IMR-90 (cell line): ENCODE data around the gene GPR17. TPM values are rescaled to one million over a fixed set of nuclear protein-coding genes. Genes with fewer than 3 reads are reported as not detected.

Source experiments
- ATAC-seq: fragments of 200-7000 bp; cut with Tn5 transposase; 2 replicates; pipeline ENCODE4 v1.9.1; 2020; ENCODE audit warnings: low read depth, mild to moderate bottlenecking, moderate library complexity
- BruUV-seq: library from RNA; stranded (reverse); fragments of 400-500 nt; replicated peaks from 2 replicates; lab custom pipeline; 2021; lab: Mats Ljungman, UMichigan
- CTCF ChIA-PET: fragments of 300-600 bp; formaldehyde crosslinking; extraction: SDS; loops from one replicate; lab custom pipeline; 2021; ENCODE audit warnings: antibody characterized with exemption; lab: Yijun Ruan, JAX
- POLR2A ChIA-PET: fragments of 300-600 bp; sonication (Branson Sonifier 250); formaldehyde crosslinking; loops from one replicate; lab custom pipeline; 2022; ENCODE audit warnings: antibody characterized with exemption; ENCODE audit not compliant: unreplicated experiment; lab: Charles Lee
- DNase-seq: peaks from one replicate; pipeline ENCODE4 v3.0.0; 2013
- H2AFZ ChIP-seq: replicated peaks from 2 replicates; pipeline ENCODE3; 2013; ENCODE audit warnings: low read length, mild to moderate bottlenecking; ENCODE audit not compliant: poor library complexity
- H2AK5ac ChIP-seq: 2 replicates; pipeline ENCODE4 v1.6.1; 2013; ENCODE audit warnings: low read depth, low read length, inconsistent platforms
- H2AK9ac ChIP-seq: replicated peaks from 2 replicates; pipeline ENCODE3; 2013; ENCODE audit warnings: mild to moderate bottlenecking, low read depth, low read length, moderate library complexity; ENCODE audit not compliant: poor library complexity
- H2BK120ac ChIP-seq: 2 replicates; pipeline ENCODE4 v1.6.1; 2013; ENCODE audit warnings: low read depth, low read length, inconsistent platforms
- H2BK15ac ChIP-seq: 3 replicates; pipeline ENCODE4 v1.6.1; 2013; ENCODE audit warnings: low read depth, low read length, inconsistent platforms
- H2BK20ac ChIP-seq: 2 replicates; pipeline ENCODE4 v1.6.1; 2013; ENCODE audit warnings: low read depth, mild to moderate bottlenecking, inconsistent platforms, low read length, moderate library complexity
- H2BK5ac ChIP-seq: 2 replicates; pipeline ENCODE4 v1.6.1; 2013; ENCODE audit warnings: mild to moderate bottlenecking, low read depth, low read length, inconsistent platforms; ENCODE audit not compliant: poor library complexity, severe bottlenecking
- H3K14ac ChIP-seq: replicated peaks from 2 replicates; pipeline ENCODE4 v1.6.1; 2013; ENCODE audit warnings: low read depth, low read length, inconsistent platforms
- H3K18ac ChIP-seq: 2 replicates; pipeline ENCODE4 v1.6.1; 2013; ENCODE audit warnings: low read depth, low read length, control low read depth
- H3K23ac ChIP-seq: 2 replicates; pipeline ENCODE4 v1.6.1; 2013; ENCODE audit warnings: low read depth, low read length, inconsistent platforms
- H3K27ac ChIP-seq: 2 replicates; pipeline ENCODE4 v1.5.1; 2013; ENCODE audit warnings: mild to moderate bottlenecking, control low read depth, low read length; ENCODE audit not compliant: insufficient read depth
- H3K27me3 ChIP-seq: 2 replicates; pipeline ENCODE4 v1.6.1; 2013; ENCODE audit warnings: low read length; ENCODE audit not compliant: control insufficient read depth, insufficient read depth
- H3K36me3 ChIP-seq: 2 replicates; pipeline ENCODE4 v1.6.1; 2013; ENCODE audit warnings: low read length, mixed read lengths; ENCODE audit not compliant: control insufficient read depth, insufficient read depth
- H3K4ac ChIP-seq: 2 replicates; pipeline ENCODE4 v1.6.1; 2013; ENCODE audit warnings: low read depth, low read length, inconsistent platforms
- H3K4me1 ChIP-seq: 2 replicates; pipeline ENCODE4 v1.6.1; 2013; ENCODE audit warnings: low read length, mixed read lengths; ENCODE audit not compliant: control insufficient read depth, insufficient read depth
- H3K4me2 ChIP-seq: 2 replicates; pipeline ENCODE4 v1.6.1; 2013; ENCODE audit warnings: low read depth, mild to moderate bottlenecking, control low read depth, low read length, moderate library complexity
- H3K4me3 ChIP-seq: 2 replicates; pipeline ENCODE4 v1.5.1; 2013; ENCODE audit warnings: low read depth, mild to moderate bottlenecking, control low read depth, low read length, moderate library complexity; ENCODE audit not compliant: insufficient read depth
- H3K56ac ChIP-seq: 2 replicates; pipeline ENCODE4 v1.6.1; 2013; ENCODE audit warnings: low read length, inconsistent platforms; ENCODE audit not compliant: insufficient read depth; ENCODE audit errors: extremely low read depth
- H3K79me1 ChIP-seq, 2 experiments: 2 replicates each; pipeline ENCODE4 v1.6.1; 2013; ENCODE audit warnings: low read length in 2 of 2, inconsistent platforms in 1 of 2, low read depth in 1 of 2
- H3K9ac ChIP-seq: 2 replicates; pipeline ENCODE4 v1.6.1; 2013; ENCODE audit warnings: low read depth, low read length, control low read depth
- H3K9me1 ChIP-seq: 2 replicates; pipeline ENCODE4 v1.6.1; 2013; ENCODE audit warnings: low read length, inconsistent platforms; ENCODE audit not compliant: insufficient read depth
- H3K9me3 ChIP-seq: 2 replicates; pipeline ENCODE4 v1.6.1; 2013; ENCODE audit warnings: low read length; ENCODE audit not compliant: control insufficient read depth, insufficient read depth
- H4K20me1 ChIP-seq: 2 replicates; pipeline ENCODE4 v1.6.1; 2013; ENCODE audit warnings: low read length, inconsistent platforms; ENCODE audit not compliant: insufficient read depth
- H4K5ac ChIP-seq: 2 replicates; pipeline ENCODE4 v1.6.1; 2013; ENCODE audit warnings: mild to moderate bottlenecking, low read depth, low read length, control low read depth
- H4K8ac ChIP-seq, 2 experiments: 2 replicates each; pipeline ENCODE4 v1.6.1; 2013; ENCODE audit warnings: low read depth in 2 of 2, low read length in 2 of 2, control low read depth in 1 of 2, inconsistent platforms in 1 of 2
- H4K91ac ChIP-seq: 2 replicates; pipeline ENCODE4 v1.6.1; 2013; ENCODE audit warnings: low read depth, low read length, inconsistent platforms; ENCODE audit not compliant: insufficient read depth
- BHLHE40 ChIP-seq: fragments of 150-350 bp; IDR thresholded peaks from 2 replicates; pipeline ENCODE4 v1.6.1; 2016; ENCODE audit warnings: mild to moderate bottlenecking, low read depth, low read length
- CEBPB ChIP-seq: IDR thresholded peaks from 2 replicates; pipeline ENCODE4 v1.6.1; 2012; ENCODE audit warnings: low read depth, low read length, improper control_type of control experiment
- CHD1 ChIP-seq: IDR thresholded peaks from 2 replicates; pipeline ENCODE4 v1.6.1; 2012; ENCODE audit warnings: low read depth, low read length, improper control_type of control experiment
- CTCF ChIP-seq: conservative IDR thresholded peaks from 2 replicates; pipeline ENCODE4 v1.5.1; 2012; ENCODE audit warnings: mild to moderate bottlenecking, low read depth, low read length, improper control_type of control experiment
- FOS ChIP-seq: fragments of 150-350 bp; IDR thresholded peaks from 2 replicates; pipeline ENCODE4 v1.6.1; 2016; ENCODE audit warnings: low read depth, low read length
- MAFK ChIP-seq: IDR thresholded peaks from 2 replicates; pipeline ENCODE4 v1.6.1; 2012; ENCODE audit warnings: low read depth, low read length, improper control_type of control experiment
- MAZ ChIP-seq: IDR thresholded peaks from 2 replicates; pipeline ENCODE4 v1.6.1; 2012; ENCODE audit warnings: low read depth, mild to moderate bottlenecking, low read length, improper control_type of control experiment, moderate library complexity, borderline replicate concordance
- MXI1 ChIP-seq: IDR thresholded peaks from 2 replicates; pipeline ENCODE4 v1.6.1; 2012; ENCODE audit warnings: low read depth, mild to moderate bottlenecking, low read length, moderate library complexity, borderline replicate concordance
- NFE2L2 ChIP-seq: fragments of 150-350 bp; IDR thresholded peaks from 2 replicates; pipeline ENCODE4 v1.6.1; 2016; ENCODE audit warnings: low read depth, mild to moderate bottlenecking, low read length
- POLR2A ChIP-seq: IDR thresholded peaks from 2 replicates; pipeline ENCODE4 v1.6.1; 2012; ENCODE audit warnings: mild to moderate bottlenecking, low read depth, low read length
- RAD21 ChIP-seq: IDR thresholded peaks from 2 replicates; pipeline ENCODE4 v1.6.1; 2012; ENCODE audit warnings: low read length, improper control_type of control experiment
- RFX5 ChIP-seq: IDR thresholded peaks from 2 replicates; pipeline ENCODE4 v1.8.0; 2012; ENCODE audit warnings: low read depth, mild to moderate bottlenecking, low read length, moderate library complexity
- SMC3 ChIP-seq: fragments of 150-350 bp; IDR thresholded peaks from 2 replicates; pipeline ENCODE4 v1.6.1; 2016; ENCODE audit warnings: low read depth, mild to moderate bottlenecking, antibody characterized with exemption, low read length, moderate library complexity
- WGBS, 2 experiments: methylation state at CpG; one replicate each; pipeline versions ENCODE4 v1.1.5 to v1.1.7; 2013; ENCODE audit warnings: missing lambda C conversion rate in 2 of 2; ENCODE audit not compliant: insufficient read length in 1 of 2; ENCODE audit errors: extremely low coverage in 2 of 2; 5-methylcytosine and 5-hydroxymethylcytosine counted together
- dilution Hi-C: fragments of 300-500 bp; cut with HindIII; formaldehyde crosslinking; loops from one replicate; pipeline ENCODE4 v1.14.3; 2018; ENCODE audit warnings: low sequenced_read_pairs; ENCODE audit not compliant: unreplicated experiment
- in situ Hi-C: fragments of 300-500 bp; cut with MboI; formaldehyde crosslinking; loops from 3 replicates; pipeline ENCODE4 v1.14.3; 2019; ENCODE audit warnings: low sequenced_read_pairs, inconsistent platforms, mixed read lengths
- intact Hi-C: fragments of 100-400 bp; cut with micrococcal nuclease; formaldehyde crosslinking; loops from 2 replicates; pipeline ENCODE4 v1.10.0; 2022
- polyA plus RNA-seq, 3 experiments: library from polyadenylated mRNA; depleted of rRNA; stranded (reverse); fragments of >200 nt; gene quantifications; 2 replicates each; pipeline ENCODE4 v1.2.3, GENCODE V29; 2012; ENCODE audit warnings: low replicate concordance in 1 of 3
- total RNA-seq: library from RNA; depleted of rRNA; stranded (reverse); fragments of >200 nt; gene quantifications from 2 replicates; pipeline ENCODE4 v1.2.3, GENCODE V29; 2012
- TF ChIP-seq, protein P1 (sequence below): fragments of 150-350 bp; IDR thresholded peaks from 2 replicates; pipeline ENCODE4 v1.6.1; 2016; ENCODE audit warnings: low read depth, mild to moderate bottlenecking, low read length, moderate library complexity, borderline replicate concordance

The GPR17 gene
- total and polyA plus RNA-seq, 2 of the 4 experiments (the other 2 are of a cell fraction): not detected

DNA sequence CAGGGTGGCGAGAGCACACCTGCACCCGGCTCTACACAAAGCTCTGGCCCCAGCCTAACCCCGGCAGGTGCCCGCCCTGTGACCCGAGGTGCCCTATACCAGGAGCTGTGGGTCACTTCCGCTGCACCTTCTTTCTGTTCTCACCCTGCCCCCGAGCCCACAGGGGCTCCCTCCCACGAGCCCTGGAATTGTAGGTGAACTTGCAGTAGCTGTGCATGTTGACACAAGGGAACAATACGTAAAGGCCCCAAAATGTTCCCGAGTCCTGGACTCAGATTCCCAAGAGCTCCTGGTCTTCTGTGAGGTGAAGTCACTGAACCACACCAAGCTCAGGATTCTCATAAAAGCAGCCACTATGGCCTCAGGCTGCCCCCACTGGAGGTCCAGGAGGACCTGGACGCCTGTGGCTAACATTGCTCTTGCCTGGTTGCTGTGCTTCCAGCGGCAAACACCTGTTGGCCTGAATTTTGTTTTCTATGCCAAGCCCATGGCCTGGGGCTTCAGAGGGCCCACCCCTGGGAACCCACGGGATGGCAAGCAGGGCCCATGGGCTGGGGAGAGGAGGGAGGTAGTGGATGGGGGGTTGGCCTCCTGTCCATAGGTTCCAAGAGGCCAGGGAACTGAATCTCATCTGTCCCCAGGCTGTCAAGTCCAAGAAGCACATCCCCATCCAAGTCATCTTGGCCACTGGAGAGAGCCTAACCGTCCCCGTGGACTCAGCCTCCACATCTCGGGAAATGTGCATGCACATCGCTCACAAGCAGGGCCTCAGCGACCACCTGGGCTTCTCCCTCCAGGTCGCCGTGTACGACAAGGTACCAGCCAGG, 23.2 kb upstream of the GPR17 start:
- H3K18ac ChIP-seq: no peak overlapping the region
- no peaks in the 10 kb centered on the region; the same call in 1 of the 2 replicates for H3K27me3 ChIP-seq
- peak overlapping the region; percentile 33 for H2BK120ac ChIP-seq
- H3K9ac ChIP-seq: no peak overlapping the region
- no TSS peak for BruUV-seq
- no peaks in the 10 kb centered on the region for H3K36me3 ChIP-seq
- H2BK15ac ChIP-seq: 0 out of 3 replicates have a peak overlapping the region, but pooled peaks have one; percentile 0
- ATAC-seq (no peak), DNase-seq (no peak)
- H3K9me3 ChIP-seq: no peaks in the 10 kb centered on the region
- peaks cover 5% of the 10 kb centered on the region for H3K4me1 ChIP-seq
- H3K4ac ChIP-seq: peak overlapping the region; percentile 71
- ChIA-PET POLR2A (no interaction called here), CTCF (no interaction called here)
- H4K91ac ChIP-seq: no peak overlapping the region; the same call in 1 of the 2 replicates
- no peak overlapping the region for H4K5ac ChIP-seq
- H2BK20ac ChIP-seq: peak overlapping the region; percentile 48; the same call in 1 of the 2 replicates
- no peak overlapping the region for H2AFZ ChIP-seq
- H4K20me1 ChIP-seq: no peaks in the 10 kb centered on the region
- dilution Hi-C loops: no loop called here
- WGBS, 2 experiments: 94% methylated on average over 13 of the region's 21 CpGs; no CpG with 5 or more reads in 1 of the 2 experiments
- no peak overlapping the region for H2AK9ac ChIP-seq
- H3K23ac ChIP-seq: no peak overlapping the region
- H4K8ac ChIP-seq: no peak overlapping the region; a peak in 1 of 4 replicates
- no peak overlapping the region for H2BK5ac ChIP-seq
- no peaks in the 10 kb centered on the region for H3K79me1 ChIP-seq
- no peak overlapping the region for H3K4me2 ChIP-seq
- intact Hi-C loops: loop anchor here (2.0 kb wide), 1 partner anchor 14 kb away; no protein-coding TSS in a partner anchor
- peaks cover 6% of the 10 kb centered on the region; the same call in 1 of the 2 replicates for H3K9me1 ChIP-seq
- H3K14ac ChIP-seq: no peak overlapping the region
- H2AK5ac ChIP-seq: peak overlapping the region; percentile 24; the same call in 1 of the 2 replicates
- in situ Hi-C loops: no loop called here
- H3K56ac ChIP-seq: no peak overlapping the region
- no peak overlapping the region for H3K27ac ChIP-seq
- no peak overlapping the region for H3K4me3 ChIP-seq
- TF ChIP-seq CHD1 (no peak), MAZ (no peak), POLR2A (no peak), BHLHE40 (no peak), MXI1 (no peak), RFX5 (no peak), SMC3 (no peak), CEBPB (no peak), FOS (no peak), NFE2L2 (no peak), CTCF (no peak), MAFK (no peak), RAD21 (no peak)
- TF ChIP-seq, protein P1, sequence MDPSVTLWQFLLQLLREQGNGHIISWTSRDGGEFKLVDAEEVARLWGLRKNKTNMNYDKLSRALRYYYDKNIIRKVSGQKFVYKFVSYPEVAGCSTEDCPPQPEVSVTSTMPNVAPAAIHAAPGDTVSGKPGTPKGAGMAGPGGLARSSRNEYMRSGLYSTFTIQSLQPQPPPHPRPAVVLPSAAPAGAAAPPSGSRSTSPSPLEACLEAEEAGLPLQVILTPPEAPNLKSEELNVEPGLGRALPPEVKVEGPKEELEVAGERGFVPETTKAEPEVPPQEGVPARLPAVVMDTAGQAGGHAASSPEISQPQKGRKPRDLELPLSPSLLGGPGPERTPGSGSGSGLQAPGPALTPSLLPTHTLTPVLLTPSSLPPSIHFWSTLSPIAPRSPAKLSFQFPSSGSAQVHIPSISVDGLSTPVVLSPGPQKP: no peak
